ENCODE data around the gene KIF3A.

GRCh38 chr5:132759114-132760048 is 22.0 kb upstream of the KIF3A start:
- no peak for TF ChIP-seq EZH2 (IDR thresholded peaks at IDR 0.05; ENCODE audit: low read depth, unreplicated experiment)
- TF ChIP-seq, protein P1, sequence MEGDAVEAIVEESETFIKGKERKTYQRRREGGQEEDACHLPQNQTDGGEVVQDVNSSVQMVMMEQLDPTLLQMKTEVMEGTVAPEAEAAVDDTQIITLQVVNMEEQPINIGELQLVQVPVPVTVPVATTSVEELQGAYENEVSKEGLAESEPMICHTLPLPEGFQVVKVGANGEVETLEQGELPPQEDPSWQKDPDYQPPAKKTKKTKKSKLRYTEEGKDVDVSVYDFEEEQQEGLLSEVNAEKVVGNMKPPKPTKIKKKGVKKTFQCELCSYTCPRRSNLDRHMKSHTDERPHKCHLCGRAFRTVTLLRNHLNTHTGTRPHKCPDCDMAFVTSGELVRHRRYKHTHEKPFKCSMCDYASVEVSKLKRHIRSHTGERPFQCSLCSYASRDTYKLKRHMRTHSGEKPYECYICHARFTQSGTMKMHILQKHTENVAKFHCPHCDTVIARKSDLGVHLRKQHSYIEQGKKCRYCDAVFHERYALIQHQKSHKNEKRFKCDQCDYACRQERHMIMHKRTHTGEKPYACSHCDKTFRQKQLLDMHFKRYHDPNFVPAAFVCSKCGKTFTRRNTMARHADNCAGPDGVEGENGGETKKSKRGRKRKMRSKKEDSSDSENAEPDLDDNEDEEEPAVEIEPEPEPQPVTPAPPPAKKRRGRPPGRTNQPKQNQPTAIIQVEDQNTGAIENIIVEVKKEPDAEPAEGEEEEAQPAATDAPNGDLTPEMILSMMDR (conservative IDR thresholded peaks at IDR 0.05; ENCODE audit: low read depth in 2 of 2), result no peak
- TF ChIP-seq POLR2AphosphoS5 (IDR thresholded peaks at IDR 0.05; ENCODE audit: low read depth), result no peak
- no peak for TF ChIP-seq ZNF114 (CRISPR knock-in tag; IDR thresholded peaks at IDR 0.05)
- TF ChIP-seq, protein P2, sequence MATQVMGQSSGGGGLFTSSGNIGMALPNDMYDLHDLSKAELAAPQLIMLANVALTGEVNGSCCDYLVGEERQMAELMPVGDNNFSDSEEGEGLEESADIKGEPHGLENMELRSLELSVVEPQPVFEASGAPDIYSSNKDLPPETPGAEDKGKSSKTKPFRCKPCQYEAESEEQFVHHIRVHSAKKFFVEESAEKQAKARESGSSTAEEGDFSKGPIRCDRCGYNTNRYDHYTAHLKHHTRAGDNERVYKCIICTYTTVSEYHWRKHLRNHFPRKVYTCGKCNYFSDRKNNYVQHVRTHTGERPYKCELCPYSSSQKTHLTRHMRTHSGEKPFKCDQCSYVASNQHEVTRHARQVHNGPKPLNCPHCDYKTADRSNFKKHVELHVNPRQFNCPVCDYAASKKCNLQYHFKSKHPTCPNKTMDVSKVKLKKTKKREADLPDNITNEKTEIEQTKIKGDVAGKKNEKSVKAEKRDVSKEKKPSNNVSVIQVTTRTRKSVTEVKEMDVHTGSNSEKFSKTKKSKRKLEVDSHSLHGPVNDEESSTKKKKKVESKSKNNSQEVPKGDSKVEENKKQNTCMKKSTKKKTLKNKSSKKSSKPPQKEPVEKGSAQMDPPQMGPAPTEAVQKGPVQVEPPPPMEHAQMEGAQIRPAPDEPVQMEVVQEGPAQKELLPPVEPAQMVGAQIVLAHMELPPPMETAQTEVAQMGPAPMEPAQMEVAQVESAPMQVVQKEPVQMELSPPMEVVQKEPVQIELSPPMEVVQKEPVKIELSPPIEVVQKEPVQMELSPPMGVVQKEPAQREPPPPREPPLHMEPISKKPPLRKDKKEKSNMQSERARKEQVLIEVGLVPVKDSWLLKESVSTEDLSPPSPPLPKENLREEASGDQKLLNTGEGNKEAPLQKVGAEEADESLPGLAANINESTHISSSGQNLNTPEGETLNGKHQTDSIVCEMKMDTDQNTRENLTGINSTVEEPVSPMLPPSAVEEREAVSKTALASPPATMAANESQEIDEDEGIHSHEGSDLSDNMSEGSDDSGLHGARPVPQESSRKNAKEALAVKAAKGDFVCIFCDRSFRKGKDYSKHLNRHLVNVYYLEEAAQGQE (IDR thresholded peaks at IDR 0.05; ENCODE audit: unreplicated experiment), result no peak
- TF ChIP-seq JUNB (IDR thresholded peaks at IDR 0.05; ENCODE audit: unreplicated experiment), result no peak
- TF ChIP-seq EZH2phosphoT487 (IDR thresholded peaks at IDR 0.05; ENCODE audit: unreplicated experiment), result no peak
- TF ChIP-seq, protein P3, sequence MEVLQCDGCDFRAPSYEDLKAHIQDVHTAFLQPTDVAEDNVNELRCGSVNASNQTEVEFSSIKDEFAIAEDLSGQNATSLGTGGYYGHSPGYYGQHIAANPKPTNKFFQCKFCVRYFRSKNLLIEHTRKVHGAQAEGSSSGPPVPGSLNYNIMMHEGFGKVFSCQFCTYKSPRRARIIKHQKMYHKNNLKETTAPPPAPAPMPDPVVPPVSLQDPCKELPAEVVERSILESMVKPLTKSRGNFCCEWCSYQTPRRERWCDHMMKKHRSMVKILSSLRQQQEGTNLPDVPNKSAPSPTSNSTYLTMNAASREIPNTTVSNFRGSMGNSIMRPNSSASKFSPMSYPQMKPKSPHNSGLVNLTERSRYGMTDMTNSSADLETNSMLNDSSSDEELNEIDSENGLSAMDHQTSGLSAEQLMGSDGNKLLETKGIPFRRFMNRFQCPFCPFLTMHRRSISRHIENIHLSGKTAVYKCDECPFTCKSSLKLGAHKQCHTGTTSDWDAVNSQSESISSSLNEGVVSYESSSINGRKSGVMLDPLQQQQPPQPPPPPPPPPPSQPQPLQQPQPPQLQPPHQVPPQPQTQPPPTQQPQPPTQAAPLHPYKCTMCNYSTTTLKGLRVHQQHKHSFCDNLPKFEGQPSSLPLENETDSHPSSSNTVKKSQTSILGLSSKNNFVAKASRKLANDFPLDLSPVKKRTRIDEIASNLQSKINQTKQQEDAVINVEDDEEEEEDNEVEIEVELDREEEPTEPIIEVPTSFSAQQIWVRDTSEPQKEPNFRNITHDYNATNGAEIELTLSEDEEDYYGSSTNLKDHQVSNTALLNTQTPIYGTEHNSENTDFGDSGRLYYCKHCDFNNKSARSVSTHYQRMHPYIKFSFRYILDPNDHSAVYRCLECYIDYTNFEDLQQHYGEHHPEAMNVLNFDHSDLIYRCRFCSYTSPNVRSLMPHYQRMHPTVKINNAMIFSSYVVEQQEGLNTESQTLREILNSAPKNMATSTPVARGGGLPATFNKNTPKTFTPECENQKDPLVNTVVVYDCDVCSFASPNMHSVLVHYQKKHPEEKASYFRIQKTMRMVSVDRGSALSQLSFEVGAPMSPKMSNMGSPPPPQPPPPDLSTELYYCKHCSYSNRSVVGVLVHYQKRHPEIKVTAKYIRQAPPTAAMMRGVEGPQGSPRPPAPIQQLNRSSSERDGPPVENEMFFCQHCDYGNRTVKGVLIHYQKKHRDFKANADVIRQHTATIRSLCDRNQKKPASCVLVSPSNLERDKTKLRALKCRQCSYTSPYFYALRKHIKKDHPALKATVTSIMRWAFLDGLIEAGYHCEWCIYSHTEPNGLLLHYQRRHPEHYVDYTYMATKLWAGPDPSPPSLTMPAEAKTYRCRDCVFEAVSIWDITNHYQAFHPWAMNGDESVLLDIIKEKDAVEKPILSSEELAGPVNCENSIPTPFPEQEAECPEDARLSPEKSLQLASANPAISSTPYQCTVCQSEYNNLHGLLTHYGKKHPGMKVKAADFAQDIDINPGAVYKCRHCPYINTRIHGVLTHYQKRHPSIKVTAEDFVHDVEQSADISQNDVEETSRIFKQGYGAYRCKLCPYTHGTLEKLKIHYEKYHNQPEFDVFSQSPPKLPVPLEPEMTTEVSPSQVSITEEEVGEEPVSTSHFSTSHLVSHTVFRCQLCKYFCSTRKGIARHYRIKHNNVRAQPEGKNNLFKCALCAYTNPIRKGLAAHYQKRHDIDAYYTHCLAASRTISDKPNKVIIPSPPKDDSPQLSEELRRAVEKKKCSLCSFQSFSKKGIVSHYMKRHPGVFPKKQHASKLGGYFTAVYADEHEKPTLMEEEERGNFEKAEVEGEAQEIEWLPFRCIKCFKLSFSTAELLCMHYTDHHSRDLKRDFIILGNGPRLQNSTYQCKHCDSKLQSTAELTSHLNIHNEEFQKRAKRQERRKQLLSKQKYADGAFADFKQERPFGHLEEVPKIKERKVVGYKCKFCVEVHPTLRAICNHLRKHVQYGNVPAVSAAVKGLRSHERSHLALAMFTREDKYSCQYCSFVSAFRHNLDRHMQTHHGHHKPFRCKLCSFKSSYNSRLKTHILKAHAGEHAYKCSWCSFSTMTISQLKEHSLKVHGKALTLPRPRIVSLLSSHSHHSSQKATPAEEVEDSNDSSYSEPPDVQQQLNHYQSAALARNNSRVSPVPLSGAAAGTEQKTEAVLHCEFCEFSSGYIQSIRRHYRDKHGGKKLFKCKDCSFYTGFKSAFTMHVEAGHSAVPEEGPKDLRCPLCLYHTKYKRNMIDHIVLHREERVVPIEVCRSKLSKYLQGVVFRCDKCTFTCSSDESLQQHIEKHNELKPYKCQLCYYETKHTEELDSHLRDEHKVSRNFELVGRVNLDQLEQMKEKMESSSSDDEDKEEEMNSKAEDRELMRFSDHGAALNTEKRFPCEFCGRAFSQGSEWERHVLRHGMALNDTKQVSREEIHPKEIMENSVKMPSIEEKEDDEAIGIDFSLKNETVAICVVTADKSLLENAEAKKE (CRISPR knock-in tag; IDR thresholded peaks at IDR 0.05), result no peak
- no peak for TF ChIP-seq CREB1 (CRISPR knock-in tag; IDR thresholded peaks at IDR 0.05; ENCODE audit: low read depth)
